ENCODE results near the gene TNRC6C. TPM values are rescaled to one million over a fixed set of nuclear protein-coding genes. Genes with fewer than 3 reads are reported as not detected.

Gene TNRC6C
- total and polyA plus RNA-seq, 12 donors, result 2.2 to 31.4 (median 24.2) TPM

- H3K4me1 ChIP-seq, result peaks cover 0 to 12% (median 0%) of the 10 kb centered on the region in 9 donors
- peaks cover 0 to 85% (median 31%) of the 10 kb centered on the region in 7 donors for H3K27me3 ChIP-seq
- ATAC-seq (no peak), DNase-seq (no peak)
- WGBS, 2 donors, result 90 to 91% methylated on average over 3 of the region's 3 CpGs
- intact Hi-C loops (cut with DNase I), result no loop called here
- H3K36me3 ChIP-seq, result no peaks in the 10 kb centered on the region
- H3K9me3 ChIP-seq, result peaks cover 0 to 7% (median 0%) of the 10 kb centered on the region in 11 donors
- H3K27ac ChIP-seq, result no peak overlapping the region
- H3K4me3 ChIP-seq, result no peak overlapping the region
- TF ChIP-seq CTCF (IDR thresholded peaks at IDR 0.05), result no peak
Measured at GRCh38 chr17:77919276-77919675, 39.2 kb upstream of the TNRC6C start.

GRCh38 chr17:77923135-77923534 lies 35.4 kb upstream of the TNRC6C start:
- H3K9me3 ChIP-seq, result peaks cover 0 to 7% (median 0%) of the 10 kb centered on the region in 11 donors
- intact Hi-C loops (cut with DNase I), result no loop called here
- WGBS, 2 donors, result 70 to 86% methylated on average over 9 of the region's 9 CpGs
- H3K36me3 ChIP-seq, result no peaks in the 10 kb centered on the region
- H3K4me3 ChIP-seq, result no peak overlapping the region
- no peak for DNase-seq
- no peak overlapping the region for H3K27ac ChIP-seq
- peaks cover 0 to 11% (median 5%) of the 10 kb centered on the region in 9 donors for H3K4me1 ChIP-seq
- no peak for TF ChIP-seq CTCF (IDR thresholded peaks at IDR 0.05)
- peaks cover 0 to 60% (median 0%) of the 10 kb centered on the region in 7 donors for H3K27me3 ChIP-seq
- no peak for ATAC-seq

GRCh38 chr17:77923776-77924513 lies 34.6 kb upstream of the TNRC6C start:
- ATAC-seq, result no peak
- Histone ChIP-seq H3K9me3 (peaks cover 0 to 7% (median 0%) of the 10 kb centered on the region in 11 donors), H3K36me3 (no peaks in the 10 kb centered on the region), H3K4me3 (no peak overlapping the region), H3K27ac (no peak overlapping the region), H3K4me1 (peaks cover 0 to 11% (median 5%) of the 10 kb centered on the region in 9 donors), H3K27me3 (peaks cover 0 to 55% (median 0%) of the 10 kb centered on the region in 7 donors)
- no peak for TF ChIP-seq CTCF (IDR thresholded peaks at IDR 0.05)
- intact Hi-C loops (cut with DNase I), result no loop called here
- 83 to 90% methylated on average over 10 of the region's 10 CpGs for whole genome bisulfite sequencing, 2 donors
- DNase-seq, result no peak

GRCh38 chr17:77924757-77925336 lies 33.7 kb upstream of the TNRC6C start:
- H3K27me3 ChIP-seq, result peaks cover 0 to 48% (median under 1%) of the 10 kb centered on the region in 7 donors
- H3K4me3 ChIP-seq, result no peak overlapping the region
- H3K27ac ChIP-seq, result peak overlapping the region in 1 of 10 donors; percentile 19
- H3K9me3 ChIP-seq, result peaks cover 0 to 7% (median 0%) of the 10 kb centered on the region in 11 donors
- no peaks in the 10 kb centered on the region for H3K36me3 ChIP-seq
- H3K4me1 ChIP-seq, result peaks cover 0 to 11% (median 5%) of the 10 kb centered on the region in 9 donors
- ATAC-seq (peak; percentile 77 to 94 (median 86)), DNase-seq (peak; percentile 60 to 72)
- intact Hi-C loops (cut with DNase I), result no loop called here
- 25 to 27% methylated on average over 14 of the region's 14 CpGs for WGBS, 2 donors
- no peak for TF ChIP-seq CTCF (IDR thresholded peaks at IDR 0.05)

Measured in heart right ventricle (tissue), 16 donors.